ENCODE data around the gene ZNF503.
"Not testable (repeated sequence)": the region's sequence is repeated elsewhere in the genome, so short reads cannot be mapped to it uniquely, and the experiment has no call there.

ZNF503 gene

DNA sequence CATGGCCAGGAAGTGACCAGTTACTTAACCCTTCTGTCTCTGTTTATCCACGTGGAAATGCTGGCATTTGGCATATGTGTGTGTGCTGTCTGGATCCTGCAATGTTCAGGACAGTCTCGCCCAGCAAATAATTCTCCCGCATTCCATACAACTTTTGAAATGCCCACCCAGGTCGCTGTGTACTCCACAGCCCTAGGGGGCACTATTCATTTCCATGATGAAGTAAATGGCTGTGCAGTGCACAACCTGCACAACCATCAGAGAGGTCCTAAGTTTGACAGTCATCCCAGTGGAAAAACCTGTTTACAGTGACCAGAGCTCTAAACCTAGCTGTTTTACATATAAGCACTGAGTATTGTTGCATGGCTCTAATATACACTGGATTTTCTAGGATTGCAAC is 38.1 kb downstream of the ZNF503 start:
- TF ChIP-seq, protein P1, sequence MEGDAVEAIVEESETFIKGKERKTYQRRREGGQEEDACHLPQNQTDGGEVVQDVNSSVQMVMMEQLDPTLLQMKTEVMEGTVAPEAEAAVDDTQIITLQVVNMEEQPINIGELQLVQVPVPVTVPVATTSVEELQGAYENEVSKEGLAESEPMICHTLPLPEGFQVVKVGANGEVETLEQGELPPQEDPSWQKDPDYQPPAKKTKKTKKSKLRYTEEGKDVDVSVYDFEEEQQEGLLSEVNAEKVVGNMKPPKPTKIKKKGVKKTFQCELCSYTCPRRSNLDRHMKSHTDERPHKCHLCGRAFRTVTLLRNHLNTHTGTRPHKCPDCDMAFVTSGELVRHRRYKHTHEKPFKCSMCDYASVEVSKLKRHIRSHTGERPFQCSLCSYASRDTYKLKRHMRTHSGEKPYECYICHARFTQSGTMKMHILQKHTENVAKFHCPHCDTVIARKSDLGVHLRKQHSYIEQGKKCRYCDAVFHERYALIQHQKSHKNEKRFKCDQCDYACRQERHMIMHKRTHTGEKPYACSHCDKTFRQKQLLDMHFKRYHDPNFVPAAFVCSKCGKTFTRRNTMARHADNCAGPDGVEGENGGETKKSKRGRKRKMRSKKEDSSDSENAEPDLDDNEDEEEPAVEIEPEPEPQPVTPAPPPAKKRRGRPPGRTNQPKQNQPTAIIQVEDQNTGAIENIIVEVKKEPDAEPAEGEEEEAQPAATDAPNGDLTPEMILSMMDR (IDR thresholded peaks at IDR 0.05; ENCODE audit: control extremely low read depth, extremely low read depth, low read depth, missing control alignments): no peak
- ChIA-PET CTCF (no interaction called here), POLR2A (no interaction called here)
- no peak for DNase-seq (ENCODE audit: extremely low spot score)

DNA sequence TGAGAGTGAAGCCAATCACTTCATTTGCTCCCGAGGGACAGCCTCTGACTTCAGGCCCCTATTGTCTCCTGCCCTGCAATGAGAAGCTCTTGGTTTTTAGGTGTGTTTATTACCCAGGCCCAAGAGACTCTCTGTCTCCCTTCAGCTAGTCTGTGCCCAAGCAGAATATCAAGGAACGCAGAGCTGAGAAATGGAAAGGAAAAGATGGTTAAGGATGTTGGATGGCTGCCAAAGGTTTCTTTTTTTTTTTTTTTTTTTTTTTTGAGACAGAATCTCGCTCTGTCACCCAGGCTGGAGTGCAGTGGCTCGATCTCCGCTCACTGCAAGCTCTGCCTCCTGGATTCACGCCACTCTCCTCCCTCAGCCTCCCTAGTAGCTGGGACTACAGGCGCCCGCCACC is 41.7 kb downstream of the ZNF503 start:
- DNase-seq (ENCODE audit: extremely low spot score); CTCF ChIA-PET; POLR2A ChIA-PET: not testable (repeated sequence)

DNA sequence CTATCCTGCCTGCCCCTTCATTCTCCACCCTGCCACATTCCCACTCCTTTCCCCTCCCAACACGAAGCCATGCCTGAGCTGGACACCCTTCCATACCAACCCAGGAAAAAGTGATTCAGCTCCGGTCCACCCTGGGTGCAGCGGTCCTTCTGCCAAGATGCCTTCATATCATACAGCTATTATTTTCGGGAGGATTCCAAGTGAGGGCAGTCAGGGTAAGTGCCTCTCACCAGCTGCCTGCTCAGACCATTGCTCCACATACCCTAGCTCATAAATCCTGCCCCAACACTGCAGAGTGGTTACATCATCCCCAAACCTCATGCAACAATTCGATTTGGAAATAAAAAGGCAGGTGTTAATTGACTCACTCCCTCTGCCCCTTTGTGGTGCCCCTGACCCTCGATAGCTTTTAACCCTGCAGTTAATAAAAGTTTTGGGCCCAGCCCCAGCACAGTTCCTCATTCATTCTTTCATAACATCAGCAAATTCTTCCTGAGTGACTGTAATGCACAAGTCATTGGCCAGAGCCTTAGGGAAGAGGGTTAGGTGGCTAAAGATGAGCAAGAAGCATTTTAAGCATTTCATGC is 42.6 kb downstream of the ZNF503 start:
- no peak for DNase-seq (ENCODE audit: extremely low spot score)
- POLR2A ChIA-PET: interaction anchor here (0.6 kb wide), 1 partner anchor 72 kb away, joined by 8 read pairs; no protein-coding TSS in a partner anchor
- TF ChIP-seq, protein P1 (IDR thresholded peaks at IDR 0.05; ENCODE audit: control extremely low read depth, extremely low read depth, low read depth, missing control alignments): no peak
- CTCF ChIA-PET: no interaction called here

DNA sequence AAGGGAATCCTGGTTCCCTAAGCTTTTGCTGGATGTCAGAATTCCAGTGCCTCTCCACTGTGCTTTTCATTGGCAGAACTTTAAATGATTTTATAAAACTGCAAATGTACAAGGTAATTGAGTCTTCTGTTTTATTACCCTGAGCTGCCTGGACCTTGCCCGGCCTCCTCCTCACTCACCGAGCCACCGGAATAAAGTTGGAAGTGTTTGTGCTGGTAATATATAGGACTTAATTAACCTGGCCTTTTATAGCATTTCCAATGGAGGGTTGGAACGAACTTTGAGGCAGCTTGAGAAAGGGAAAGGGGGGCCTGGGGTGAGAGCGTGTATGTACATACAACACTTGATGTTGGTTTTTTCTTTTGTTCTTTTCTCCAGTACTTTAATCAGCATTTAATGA is 43.4 kb downstream of the ZNF503 start:
- DNase-seq (ENCODE audit: extremely low spot score): no peak
- TF ChIP-seq, protein P1 (IDR thresholded peaks at IDR 0.05; ENCODE audit: control extremely low read depth, extremely low read depth, low read depth, missing control alignments): no peak
- ChIA-PET POLR2A (interaction anchor here (0.6 kb wide), 1 partner anchor 941 kb away, joined by 3 read pairs; no protein-coding TSS in a partner anchor), CTCF (interaction anchor here (1.0 kb wide), 1 partner anchor 11 kb away, joined by 3 read pairs; no protein-coding TSS in a partner anchor)

DNA sequence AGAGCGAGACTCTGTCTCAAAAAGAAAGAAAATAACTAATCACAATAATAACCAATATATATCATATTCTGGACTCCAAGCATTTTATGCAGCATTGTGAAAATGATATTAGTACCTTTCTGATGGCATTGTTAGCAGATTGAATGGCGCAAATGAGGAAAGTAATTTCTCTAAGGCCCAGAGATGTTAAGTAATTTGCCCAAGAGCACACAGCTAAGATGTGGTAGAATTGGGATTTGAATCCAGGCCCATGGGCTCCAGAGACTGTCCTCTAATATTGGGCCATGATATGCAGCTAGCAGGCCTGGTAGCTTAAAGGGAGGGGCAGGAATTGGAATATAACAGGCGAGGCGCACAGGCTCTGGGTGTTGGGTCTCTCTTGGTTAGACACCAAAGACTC is 44.1 kb downstream of the ZNF503 start:
- no peak for DNase-seq (ENCODE audit: extremely low spot score)
- ChIA-PET POLR2A (no interaction called here), CTCF (interaction anchor here (1.0 kb wide), 2 partner anchors 12 to 21 kb away, joined by 3 read pairs; no protein-coding TSS in a partner anchor)
- TF ChIP-seq, protein P1 (IDR thresholded peaks at IDR 0.05; ENCODE audit: control extremely low read depth, extremely low read depth, low read depth, missing control alignments): no peak

DNA sequence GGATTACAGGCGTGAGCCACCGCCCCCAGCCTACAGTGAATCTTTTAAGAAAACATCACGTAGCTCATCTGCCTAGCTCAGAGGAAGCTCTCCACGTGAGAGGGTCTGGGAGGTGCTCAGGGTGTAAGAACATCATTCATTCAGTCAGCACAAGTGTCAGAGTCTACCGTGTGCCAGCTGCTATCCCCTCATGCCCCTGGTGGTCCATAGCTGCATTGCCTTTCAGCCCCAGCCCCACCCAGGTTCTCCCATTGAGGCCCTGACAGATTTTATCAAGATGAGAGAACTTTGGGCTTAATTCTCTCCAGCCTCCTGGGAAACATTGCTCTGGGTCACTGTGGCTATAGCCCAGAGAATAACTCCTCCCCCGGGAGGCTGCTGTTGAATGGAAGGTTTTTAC is 45.1 kb downstream of the ZNF503 start:
- no peak for DNase-seq (ENCODE audit: extremely low spot score)
- TF ChIP-seq, protein P1 (IDR thresholded peaks at IDR 0.05; ENCODE audit: control extremely low read depth, extremely low read depth, low read depth, missing control alignments): no peak
- CTCF ChIA-PET: interaction anchor here (1.0 kb wide), 1 partner anchor 20 kb away, joined by 3 read pairs; no protein-coding TSS in a partner anchor
- POLR2A ChIA-PET: no interaction called here

DNA sequence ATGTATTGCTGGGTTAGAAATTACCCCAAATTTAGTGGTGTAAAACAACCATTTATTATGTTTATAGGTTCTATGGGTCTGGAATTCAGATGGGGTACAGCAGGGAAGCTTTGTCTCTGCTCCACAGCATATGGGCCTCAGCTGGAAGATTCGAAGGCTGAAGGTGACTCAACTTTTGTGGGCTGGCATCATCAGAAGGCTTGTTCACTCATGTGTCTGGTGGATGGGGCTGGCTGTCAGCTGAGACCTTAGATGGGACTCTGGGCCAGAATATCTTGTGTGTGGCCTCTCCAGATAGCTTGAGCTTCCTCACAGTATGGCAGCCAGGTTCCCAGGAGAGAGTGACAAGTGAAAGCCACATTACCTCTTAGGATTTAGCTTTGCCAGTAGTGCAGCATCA is 45.9 kb downstream of the ZNF503 start:
- POLR2A ChIA-PET: no interaction called here
- CTCF ChIA-PET: no interaction called here
- no peak for DNase-seq (ENCODE audit: extremely low spot score)
- TF ChIP-seq, protein P1 (IDR thresholded peaks at IDR 0.05; ENCODE audit: control extremely low read depth, extremely low read depth, low read depth, missing control alignments): no peak
